Daoy (cell line): ENCODE data around the gene SEPTIN5. TPM values are rescaled to one million over a fixed set of nuclear protein-coding genes. Genes with fewer than 3 reads are reported as not detected.

ENCODE experiments used
- total RNA-seq: library from RNA; depleted of rRNA; stranded (reverse); fragments of >200 nt; shearing (Covaris generic); gene quantifications from 2 replicates; pipeline ENCODE4 v1.2.3, GENCODE V29; 2014; rRNA removed

The SEPTIN5 gene
- total RNA-seq, 1 experiment from 2014 or later: 6.1 TPM

Other genes starting within 250 kb of the SEPTIN5 start
- 144 and 159 TPM in 2 replicates for gene UFD1, start 235.3 kb upstream of the SEPTIN5 start, total RNA-seq
- 49.5 and 51.4 TPM in 2 replicates for gene CDC45, start 234.6 kb upstream of the SEPTIN5 start, total RNA-seq
- 0.11 TPM in 1 of 2 replicates, not detected in the other for gene CLDN5, start 190.1 kb upstream of the SEPTIN5 start, total RNA-seq
- gene GP1BB, start 9.0 kb downstream of the SEPTIN5 start, total RNA-seq: 6.2 and 7.9 TPM in 2 replicates
- 1.1 and 1.6 TPM in 2 replicates for gene TBX1, start 46.3 kb downstream of the SEPTIN5 start, total RNA-seq
- gene GNB1L, start 140.4 kb downstream of the SEPTIN5 start, total RNA-seq: 16.1 and 17.0 TPM in 2 replicates
- gene RTL10, start 140.4 kb downstream of the SEPTIN5 start, total RNA-seq: 8.2 and 11.2 TPM in 2 replicates
- 128 and 166 TPM in 2 replicates for gene COMT, start 227.3 kb downstream of the SEPTIN5 start, total RNA-seq
- 31.9 and 40.2 TPM in 2 replicates for gene TXNRD2, start 227.3 kb downstream of the SEPTIN5 start, total RNA-seq